HPDE6-E6E7 (cell line): Measurements from ENCODE around the gene CERS5.

Experiments used
- DNase-seq: peaks from one replicate; pipeline ENCODE4 v3.0.0; 2011; ENCODE audit warnings: missing footprints; ENCODE audit errors: extremely low spot score

Gene CERS5

GRCh38 chr12:50132505-50133135 is 34.5 kb downstream of the CERS5 start:
- no peak for DNase-seq

DNA sequence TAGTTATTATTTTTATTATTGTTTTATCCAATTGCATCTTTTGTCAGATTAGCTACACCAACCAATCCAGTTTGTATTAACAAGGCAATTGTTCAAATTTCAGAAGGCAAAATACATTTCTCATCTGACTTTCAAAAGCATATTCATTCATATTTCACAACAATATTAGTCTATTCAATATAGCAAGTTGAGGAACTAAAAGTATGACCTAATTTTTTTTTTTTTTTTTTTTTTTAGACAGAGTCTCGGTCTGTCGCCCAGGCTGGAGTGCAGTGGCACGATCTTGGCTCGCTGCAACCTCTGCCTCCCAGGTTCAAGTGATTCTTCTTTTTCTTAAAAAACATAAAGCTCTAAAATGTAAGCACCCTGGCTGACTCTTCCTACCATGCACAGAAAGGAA is 37.9 kb downstream of the CERS5 start:
- no peak for DNase-seq

GRCh38 chr12:50127546-50127945 is 39.6 kb downstream of the CERS5 start:
- no peak for DNase-seq

DNA sequence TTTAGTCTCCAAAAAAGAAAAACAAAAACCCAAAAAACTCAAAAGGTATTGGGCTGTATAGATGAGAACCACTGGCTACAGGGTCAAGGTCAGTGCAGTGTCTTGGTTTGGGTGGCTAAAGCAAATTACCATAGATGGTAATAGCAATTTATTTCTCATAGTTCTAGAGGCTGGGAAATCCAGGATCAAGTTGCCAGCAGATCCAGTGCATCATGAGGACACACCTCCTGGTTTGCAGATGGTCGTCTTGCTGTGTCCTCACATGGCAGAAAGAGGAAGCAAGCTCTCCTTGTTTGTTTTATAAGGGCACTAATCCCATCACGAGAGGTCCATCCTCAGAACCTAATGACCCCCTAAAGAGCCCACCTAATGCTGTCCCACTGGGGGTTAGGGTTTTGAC is 44.0 kb downstream of the CERS5 start:
- no peak for DNase-seq

GRCh38 chr12:50121641-50122040 is 45.5 kb downstream of the CERS5 start:
- no peak for DNase-seq

DNA sequence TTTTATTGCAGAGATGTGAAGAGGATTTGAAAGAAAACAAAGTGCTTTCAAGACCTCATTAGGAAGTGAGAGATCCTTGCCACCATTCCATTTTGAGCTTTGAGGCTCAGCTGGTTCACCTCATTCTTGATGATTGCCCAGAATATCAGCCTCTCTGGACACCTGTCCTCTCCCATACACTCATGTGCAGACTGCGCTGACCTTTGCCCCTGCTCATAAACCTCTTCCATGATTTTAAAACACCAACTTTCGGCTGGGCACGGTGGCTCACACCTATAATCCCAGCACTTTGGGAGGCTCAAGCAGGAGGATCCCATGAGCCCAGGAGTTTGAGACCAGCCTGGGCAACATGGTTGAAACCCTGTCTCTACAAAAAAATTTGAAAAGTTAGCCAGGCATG is 46.2 kb downstream of the CERS5 start:
- DNase-seq, result no peak

- no peak for DNase-seq
These were observed 46.6 kb downstream of the CERS5 start for GRCh38 chr12:50120521-50120920.

GRCh38 chr12:50119387-50119786 is 47.8 kb downstream of the CERS5 start:
- no peak for DNase-seq

GRCh38 chr12:50117057-50117622 is 50.0 kb downstream of the CERS5 start:
- no peak for DNase-seq

- DNase-seq, result no peak
These were observed 54.5 kb downstream of the CERS5 start for GRCh38 chr12:50112456-50113218.

DNA sequence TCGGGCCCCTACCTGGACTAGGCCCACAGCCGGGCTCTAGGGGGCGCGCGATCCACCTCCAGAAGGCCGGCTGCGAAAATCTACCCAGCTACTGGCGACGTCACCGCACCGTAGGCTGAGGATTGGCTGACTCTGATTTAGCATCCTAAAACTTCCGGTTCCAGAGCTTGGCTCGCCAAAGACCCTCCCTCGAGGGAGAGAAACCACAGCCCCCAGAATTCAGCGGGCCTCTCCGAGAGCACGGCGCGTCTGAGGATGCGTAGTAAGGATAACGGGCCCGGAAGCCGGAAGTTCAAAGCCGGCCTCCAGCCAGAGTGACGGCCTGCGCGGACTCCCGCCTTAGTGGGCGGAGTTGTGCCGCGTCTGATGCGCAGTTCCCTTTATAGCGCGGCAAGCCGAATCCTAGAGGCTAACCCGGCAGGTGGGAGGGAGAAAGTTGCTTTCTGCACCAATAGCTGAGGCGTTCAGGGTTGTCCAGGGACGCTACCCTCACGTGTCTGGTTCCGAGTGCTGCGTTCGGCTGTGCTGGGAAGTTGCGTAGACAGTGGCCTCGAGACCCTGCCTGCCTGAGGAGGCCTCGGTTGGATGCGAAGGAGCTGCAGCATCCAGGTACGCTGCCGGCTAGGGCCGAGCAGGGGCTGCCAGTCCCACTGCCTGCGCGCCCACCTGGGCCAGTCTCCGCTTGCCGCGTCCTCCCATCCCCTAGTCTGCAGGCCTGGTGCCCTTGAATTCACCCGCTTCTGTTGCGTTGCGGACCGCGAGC is 55.3 kb downstream of the CERS5 start, which contains the start of gene COX14:
Gene COX14, plus strand, starts transcription at position 544 of the 763 bp plus-strand sequence. CDS start 7,808 bp downstream, outside the sequence.
- DNase-seq, result peak; percentile 97

GRCh38 chr12:50111395-50111692 is 55.8 kb downstream of the CERS5 start:
- no peak for DNase-seq

DNA sequence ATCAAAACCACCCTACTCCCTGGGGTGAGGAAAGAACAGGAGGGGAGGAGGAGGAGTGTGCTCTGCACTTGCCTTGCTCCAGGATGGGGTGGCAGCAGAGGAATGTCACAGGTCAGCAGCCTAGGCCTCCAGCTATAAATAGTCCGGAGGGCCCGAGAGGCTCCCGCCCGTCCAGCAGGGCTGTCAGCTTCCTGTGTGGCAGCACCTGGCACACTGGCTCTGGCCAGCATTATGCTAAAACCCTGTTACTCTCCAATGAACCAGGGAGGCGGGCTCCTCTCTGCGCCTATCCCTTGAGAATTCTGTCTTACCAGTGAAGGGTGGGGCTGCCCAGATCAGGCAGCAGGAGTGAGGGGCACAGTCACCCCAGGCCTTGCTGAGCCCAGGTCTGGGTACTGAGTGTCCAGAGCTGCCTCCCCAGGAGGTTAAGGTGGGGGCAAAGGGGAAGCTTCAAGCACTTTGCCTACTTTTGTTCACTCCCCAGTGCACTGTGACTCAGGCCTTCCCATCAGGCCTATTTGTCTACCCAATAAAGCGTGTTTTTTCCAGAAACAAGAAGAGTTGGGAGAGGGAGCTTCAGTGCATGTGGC is 56.3 kb downstream of the CERS5 start:
- DNase-seq, result no peak

- no peak for DNase-seq
These were observed 56.9 kb downstream of the CERS5 start for GRCh38 chr12:50110127-50110761.

DNA sequence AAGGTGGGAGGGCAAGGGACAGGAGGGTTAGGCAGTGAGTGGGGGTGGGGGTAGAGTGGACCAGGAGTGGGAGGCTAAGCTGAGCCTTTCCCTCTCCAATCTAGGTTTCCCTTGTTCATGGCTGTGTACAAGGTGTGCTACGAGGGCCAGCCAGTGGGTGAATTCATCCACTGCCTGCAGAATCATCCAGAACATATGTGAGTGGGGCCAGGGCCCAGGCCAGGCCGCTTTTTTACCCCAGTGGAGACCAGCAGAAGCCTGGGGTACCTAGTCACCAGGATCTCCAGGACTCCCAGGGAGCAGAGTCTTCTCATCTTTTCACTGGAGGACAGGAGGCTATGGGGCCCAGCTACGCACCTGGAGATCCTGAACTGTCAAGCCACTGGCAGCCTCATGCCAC is 57.9 kb downstream of the CERS5 start:
- no peak for DNase-seq

DNA sequence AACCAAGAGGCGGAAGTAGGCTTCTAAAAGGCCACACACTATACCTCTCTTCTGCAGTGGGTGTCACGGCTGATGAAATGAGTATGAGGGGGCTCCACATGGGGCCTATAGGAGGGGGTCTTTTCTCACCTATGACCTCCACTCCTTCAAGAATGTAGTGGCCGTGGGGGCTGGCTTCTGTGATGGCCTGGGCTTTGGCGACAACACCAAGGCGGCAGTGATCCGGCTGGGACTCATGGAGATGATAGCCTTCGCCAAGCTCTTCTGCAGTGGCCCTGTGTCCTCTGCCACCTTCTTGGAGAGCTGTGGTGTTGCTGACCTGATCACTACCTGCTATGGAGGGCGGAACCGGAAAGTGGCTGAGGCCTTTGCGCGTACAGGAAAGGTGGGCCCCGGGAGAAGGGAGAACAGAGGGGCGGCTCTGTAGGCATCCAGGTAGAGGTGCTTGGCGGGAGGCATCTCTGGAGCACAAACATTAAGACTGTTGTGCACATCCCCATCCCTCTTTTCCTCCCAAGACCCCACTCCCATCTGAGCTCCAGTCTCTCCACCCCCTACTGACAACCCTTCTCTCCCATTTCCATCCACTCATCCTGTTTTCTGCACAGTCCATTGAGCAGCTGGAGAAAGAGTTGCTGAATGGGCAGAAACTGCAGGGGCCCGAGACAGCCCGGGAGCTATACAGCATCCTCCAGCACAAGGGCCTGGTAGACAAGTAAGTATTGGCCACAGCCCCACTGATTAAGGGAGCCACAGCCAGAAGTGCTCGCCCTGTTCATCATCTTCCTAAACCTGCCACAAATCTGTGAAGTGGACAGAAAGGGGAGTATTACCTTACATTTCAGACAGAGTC is 59.5 kb downstream of the CERS5 start:
- no peak for DNase-seq

- DNase-seq, result no peak
These were observed 60.3 kb downstream of the CERS5 start for GRCh38 chr12:50106907-50107306.

DNA sequence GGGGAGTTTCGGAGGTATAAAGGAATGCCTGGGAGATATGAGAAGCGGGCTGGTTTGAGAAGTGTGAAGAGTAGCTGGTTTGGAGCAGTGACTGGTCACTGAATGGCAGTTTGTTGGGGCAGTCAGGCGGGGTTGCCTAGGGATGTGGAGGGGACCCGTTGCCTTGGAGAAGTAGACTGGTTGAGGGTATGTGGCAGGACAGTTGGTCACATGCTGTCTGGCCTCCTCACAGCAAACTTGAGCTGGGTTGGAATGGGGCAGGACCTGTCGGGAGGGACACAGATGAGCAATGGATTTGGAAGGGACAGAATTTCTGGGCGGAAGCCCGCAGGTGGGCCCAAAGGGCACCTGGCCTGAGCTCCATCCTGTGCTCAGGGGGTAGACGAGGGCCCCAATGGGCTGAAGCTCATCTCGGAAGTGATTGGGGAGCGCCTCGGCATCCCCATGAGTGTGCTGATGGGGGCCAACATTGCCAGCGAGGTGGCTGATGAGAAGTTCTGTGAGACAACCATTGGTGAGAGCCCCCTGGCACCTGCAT is 61.2 kb downstream of the CERS5 start:
- DNase-seq, result no peak

- no peak for DNase-seq
These were observed 62.5 kb downstream of the CERS5 start for GRCh38 chr12:50104417-50105366.
